Breast epithelium (tissue), 3 donors: ENCODE results near the gene HOXB2.

Experiments
- CTCF ChIP-seq, 3 donors: fragments of 450-650 bp; IDR thresholded peaks; one replicate each; pipeline ENCODE4 v1.5.1; 2016 to 2017; ENCODE audit warnings: antibody characterized with exemption in 3 of 3, mild to moderate bottlenecking in 3 of 3, moderate library complexity in 3 of 3
- POLR2A ChIP-seq: fragments of 450-650 bp; IDR thresholded peaks from one replicate; pipeline ENCODE4 v1.6.1; 2016; ENCODE audit warnings: antibody characterized with exemption, mild to moderate bottlenecking, moderate library complexity
- POLR2AphosphoS5 ChIP-seq, 3 donors: sonication (generic); formaldehyde crosslinking; IDR thresholded peaks; one replicate each; pipeline ENCODE4 v1.6.1; 2017; ENCODE audit warnings: antibody characterized with exemption in 3 of 3

- TF ChIP-seq POLR2AphosphoS5 (IDR thresholded peaks at IDR 0.05) (no peak), CTCF (IDR thresholded peaks at IDR 0.05) (no peak), POLR2A (no peak)
Observed at GRCh38 chr17:48520631-48521079, 24.3 kb downstream of the HOXB2 start.
